Measurements from ENCODE around the gene WDR38.
"Not testable (repeated sequence)": the region's sequence is repeated elsewhere in the genome, so short reads cannot be mapped to it uniquely, and the experiment has no call there.

WDR38 gene

DNA sequence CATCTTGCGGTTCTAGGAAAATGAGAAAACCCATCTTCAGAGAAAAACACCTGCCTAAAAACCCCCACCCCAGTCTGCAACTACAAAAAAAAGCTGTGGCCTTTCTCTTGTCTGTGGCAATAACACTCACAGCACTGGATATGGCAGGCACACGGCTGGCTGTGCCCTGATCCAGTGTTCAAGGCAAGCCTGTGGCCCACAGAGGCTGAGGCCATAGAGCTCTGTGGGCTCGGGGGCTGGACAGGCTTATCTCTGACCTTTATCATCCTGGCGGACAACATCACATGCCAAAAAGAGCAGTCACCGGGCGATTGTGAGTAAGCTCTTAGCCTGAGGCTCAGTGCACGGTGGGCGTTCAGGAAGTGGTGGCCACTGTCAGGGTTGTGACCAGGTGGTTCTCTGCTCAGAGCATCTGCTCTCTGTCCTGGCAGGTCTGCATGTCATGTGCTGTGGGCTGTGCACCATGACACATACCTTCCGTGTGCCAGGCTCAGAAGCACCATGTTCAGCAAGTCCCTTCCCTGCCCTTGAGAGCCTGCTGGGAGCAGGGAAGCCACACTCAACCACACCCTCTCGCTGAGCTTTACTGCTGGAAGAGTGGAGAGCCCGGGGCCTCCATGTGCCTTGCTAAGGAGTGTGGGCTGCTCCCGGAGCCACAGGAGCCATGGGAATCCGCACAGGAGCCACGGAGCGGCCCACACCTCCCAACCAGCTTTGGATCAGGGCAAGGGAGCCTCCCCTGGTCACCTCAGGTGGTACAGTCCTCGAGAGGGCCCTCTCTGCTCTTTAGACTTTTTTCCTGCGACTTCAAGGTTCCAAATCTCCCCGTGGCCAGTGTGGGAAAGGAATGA is 34.6 kb upstream of the WDR38 start:
- TF ChIP-seq POLR2A (IDR thresholded peaks at IDR 0.05; ENCODE audit: low read length) (no peak), GATA1 (IDR thresholded peaks at IDR 0.05; ENCODE audit: low read depth, low read length) (no peak)
- DNase-seq: peak in 1 of 2 experiments; percentile 19

DNA sequence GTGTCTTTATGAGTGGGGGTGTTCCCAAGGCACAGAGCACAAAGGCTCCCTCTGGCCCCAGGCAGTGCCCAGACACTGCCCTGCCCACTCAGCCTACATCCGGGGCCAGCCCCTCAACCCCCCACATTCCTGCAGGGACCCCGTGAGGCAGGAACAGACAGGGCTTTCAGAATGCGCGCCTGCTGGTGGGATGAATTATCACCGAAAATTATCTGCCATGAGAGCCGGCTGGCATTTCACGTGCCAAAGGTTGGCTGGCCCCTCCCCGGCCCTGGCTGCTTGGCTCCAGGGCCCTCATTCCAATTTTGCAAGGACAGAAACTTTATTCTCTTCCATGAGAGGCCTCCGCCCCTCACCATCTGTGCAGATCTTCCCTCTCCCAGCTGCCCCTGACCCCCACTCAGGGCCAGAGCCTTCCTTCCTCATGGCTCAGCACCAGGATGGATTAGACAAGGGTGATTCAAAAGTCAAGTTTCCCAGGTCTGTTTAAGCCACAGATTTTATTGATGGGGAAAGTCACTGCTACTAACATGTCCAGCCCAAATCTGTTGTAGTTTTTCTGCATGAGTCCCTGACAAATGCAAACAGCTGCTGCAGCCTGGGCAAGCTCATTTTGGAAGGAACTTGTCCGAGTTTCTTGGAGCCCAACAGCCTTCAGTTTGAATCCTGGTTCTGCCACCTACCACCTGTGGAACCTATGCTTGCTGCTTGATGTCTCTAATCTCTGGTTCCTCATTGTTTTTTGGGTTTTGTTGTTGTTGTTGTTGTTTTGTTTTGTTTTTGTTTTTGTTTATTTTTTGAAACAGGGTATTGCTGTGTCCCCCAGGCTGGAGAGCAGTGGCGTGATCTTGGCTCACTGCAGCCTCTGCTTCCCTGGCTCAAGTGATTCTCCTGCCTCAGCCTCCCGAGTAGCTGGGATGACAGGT is 32.3 kb upstream of the WDR38 start:
- no peak for DNase-seq

DNA sequence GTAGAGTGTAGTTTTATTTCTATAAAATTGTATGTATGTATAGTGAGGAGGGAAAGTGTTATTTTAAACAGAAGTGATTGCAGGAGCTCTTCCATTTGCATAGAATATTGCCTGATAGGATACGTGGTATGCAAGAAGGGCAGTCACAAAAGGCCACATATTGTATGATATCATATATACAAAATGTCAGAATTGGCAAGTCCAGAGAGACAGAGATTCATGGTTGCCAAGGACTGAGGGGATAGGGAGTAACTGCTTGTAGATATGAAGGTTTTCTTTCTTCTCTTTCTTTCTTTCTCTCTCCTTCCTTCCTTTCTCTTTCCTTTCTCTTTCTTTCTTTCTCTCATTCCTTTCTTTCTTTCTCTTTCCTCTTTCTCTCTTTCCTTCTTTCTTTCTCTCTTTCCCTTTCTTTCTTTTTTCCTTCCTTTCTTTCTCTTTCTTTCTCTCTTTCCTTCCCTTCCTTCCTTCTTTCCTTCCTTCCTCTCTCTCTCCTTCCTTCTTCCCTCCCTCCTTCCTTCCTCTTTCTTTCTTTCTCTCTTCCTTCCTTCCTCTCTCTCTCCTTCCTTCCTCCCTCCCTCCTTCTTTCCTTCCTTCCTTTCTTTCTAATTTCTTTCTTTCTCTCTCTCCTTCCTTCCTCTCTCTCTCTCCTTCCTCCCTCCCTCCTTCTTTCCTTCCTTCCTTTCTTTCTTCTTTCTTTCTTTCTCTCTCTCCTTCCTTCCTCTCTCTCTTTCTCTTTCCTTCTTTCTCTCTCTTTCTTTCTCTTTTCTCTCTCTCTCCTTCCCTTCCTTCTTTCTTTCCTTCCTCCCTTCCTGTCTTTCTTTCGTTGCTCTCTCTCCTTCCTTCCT is 24.5 kb upstream of the WDR38 start:
- no peak for DNase-seq

More for the DNA sequence above, 32.3 kb upstream of the WDR38 start:
- TF ChIP-seq POLR2A (IDR thresholded peaks at IDR 0.05; ENCODE audit: low read length): no peak
- no peak for TF ChIP-seq GATA1 (IDR thresholded peaks at IDR 0.05; ENCODE audit: low read depth, low read length)

DNA sequence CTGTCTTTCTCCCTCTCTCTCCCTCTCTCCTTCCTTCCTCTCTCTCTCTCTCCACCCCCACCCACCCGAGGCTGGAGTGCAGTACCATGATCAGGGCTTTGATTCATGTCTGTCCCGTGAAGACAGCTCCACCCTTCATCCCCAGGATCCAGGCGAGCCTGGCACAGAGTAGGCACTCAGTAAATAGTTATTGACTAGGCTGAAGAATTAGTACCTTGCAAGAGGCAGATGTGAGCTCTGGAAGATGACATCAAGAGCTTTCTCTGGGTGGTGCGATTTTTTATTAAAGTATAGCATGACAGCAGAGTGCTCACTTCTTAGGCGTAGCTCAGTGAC is 24.0 kb upstream of the WDR38 start:
- DNase-seq: no peak
- TF ChIP-seq POLR2A (IDR thresholded peaks at IDR 0.05; ENCODE audit: low read length) (no peak), GATA1 (IDR thresholded peaks at IDR 0.05; ENCODE audit: low read depth, low read length) (no peak)

More for the DNA sequence above, 24.5 kb upstream of the WDR38 start:
- TF ChIP-seq GATA1 (IDR thresholded peaks at IDR 0.05; ENCODE audit: low read depth, low read length): no peak
- TF ChIP-seq POLR2A (IDR thresholded peaks at IDR 0.05; ENCODE audit: low read length): no peak

DNA sequence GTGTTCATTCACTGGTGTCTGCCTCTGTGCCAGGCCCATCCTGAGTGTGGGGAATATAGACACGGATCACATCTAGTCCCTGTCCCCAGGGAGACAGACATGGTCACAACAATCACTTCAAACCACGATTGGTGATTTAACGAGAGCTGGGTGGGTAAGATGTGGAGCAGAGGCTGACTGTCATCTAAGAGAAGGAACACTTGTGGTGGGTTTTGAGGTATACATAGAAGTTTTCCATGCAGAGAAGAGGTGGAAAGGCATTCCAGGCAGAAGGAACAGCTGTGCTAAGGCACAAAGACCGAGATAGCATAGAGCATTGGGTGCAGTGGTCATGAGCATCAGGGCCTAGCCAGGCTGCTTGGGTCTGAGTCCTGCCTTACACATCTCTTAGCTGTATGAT is 22.7 kb upstream of the WDR38 start:
- TF ChIP-seq POLR2A (IDR thresholded peaks at IDR 0.05; ENCODE audit: low read length): no peak
- no peak for TF ChIP-seq GATA1 (IDR thresholded peaks at IDR 0.05; ENCODE audit: low read depth, low read length)
- DNase-seq: no peak

DNA sequence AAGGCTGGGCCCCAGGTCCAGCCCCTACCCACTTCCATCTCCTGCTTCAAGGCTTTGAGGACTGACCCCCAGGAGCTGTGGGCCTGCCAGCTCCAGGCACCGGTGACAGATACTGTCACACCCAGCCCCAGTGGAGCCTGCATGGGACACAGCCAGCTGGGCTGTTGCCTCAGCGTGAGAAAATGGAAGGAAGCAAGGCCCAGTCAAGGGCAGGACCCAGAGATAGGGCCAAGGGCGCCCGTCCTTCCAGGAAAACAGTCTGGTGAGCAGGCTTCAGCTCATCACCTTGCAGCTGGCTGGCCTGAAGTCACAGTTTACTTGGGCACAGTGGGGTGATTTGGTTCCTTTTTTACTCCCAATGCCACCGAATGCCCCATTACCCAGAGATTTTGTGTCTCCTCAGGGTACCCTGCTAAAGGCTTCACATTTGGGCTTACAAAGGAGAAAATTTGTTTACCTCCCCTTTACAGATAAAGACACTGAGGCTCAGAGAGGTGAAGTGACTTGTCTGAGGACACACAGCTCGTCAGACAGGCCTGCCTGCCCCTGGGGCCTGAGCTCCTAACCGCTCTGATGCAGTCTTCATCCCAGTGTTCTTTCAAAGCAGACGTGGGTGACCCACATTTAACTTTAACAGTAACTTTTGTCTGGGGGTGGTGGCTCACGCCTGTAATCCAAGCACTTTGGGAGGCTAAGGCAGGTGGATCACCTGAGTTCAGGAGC is 21.5 kb upstream of the WDR38 start:
- no peak for DNase-seq
- TF ChIP-seq POLR2A (IDR thresholded peaks at IDR 0.05; ENCODE audit: low read length): no peak
- TF ChIP-seq GATA1 (IDR thresholded peaks at IDR 0.05; ENCODE audit: low read depth, low read length): no peak

- DNase-seq: no peak
- TF ChIP-seq POLR2A (IDR thresholded peaks at IDR 0.05; ENCODE audit: low read length) (no peak), GATA1 (IDR thresholded peaks at IDR 0.05; ENCODE audit: low read depth, low read length) (no peak)
These were observed 18.7 kb upstream of the WDR38 start for GRCh38 chr9:124834591-124834990.

GRCh38 chr9:124835026-124835557 is 18.2 kb upstream of the WDR38 start:
- TF ChIP-seq GATA1 (IDR thresholded peaks at IDR 0.05; ENCODE audit: low read depth, low read length): no peak
- TF ChIP-seq POLR2A (IDR thresholded peaks at IDR 0.05; ENCODE audit: low read length): no peak
- no peak for DNase-seq

GRCh38 chr9:124838132-124838531 is 15.1 kb upstream of the WDR38 start:
- not testable (repeated sequence) for DNase-seq

DNA sequence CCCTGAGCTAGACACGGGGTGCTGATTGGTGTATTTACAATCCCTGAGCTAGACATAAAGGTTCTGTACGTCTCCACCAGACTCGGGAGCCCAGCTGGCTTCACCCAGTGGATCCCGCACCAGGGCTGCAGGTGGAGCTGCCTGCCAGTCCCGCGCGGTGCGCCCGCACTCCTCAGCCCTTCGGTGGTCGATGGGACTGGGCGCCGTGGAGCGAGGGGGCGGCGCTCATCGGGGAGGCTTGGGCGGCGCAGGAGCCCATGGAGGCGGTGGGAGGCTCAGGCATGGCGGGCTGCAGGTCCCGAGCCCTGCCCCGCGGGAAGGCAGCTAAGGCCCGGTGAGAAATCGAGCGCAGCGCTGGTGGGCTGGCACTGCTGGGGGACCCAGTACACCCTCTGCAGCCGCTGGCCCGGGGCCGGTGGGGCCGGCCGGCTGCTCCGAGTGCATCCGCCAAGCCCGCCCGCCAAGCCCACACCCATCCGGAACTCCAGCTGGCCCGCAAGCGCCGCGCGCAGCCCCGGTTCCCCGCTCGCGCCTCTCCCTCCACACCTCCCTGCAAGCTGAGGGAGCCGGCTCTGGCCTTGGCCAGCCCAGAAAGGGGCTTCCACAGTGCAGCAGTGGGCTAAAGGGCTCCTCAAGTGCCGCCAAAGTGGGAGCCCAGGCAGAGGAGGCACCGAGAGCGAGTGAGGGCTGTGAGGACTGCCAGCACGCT is 14.5 kb upstream of the WDR38 start:
- not testable (repeated sequence) for DNase-seq

DNA sequence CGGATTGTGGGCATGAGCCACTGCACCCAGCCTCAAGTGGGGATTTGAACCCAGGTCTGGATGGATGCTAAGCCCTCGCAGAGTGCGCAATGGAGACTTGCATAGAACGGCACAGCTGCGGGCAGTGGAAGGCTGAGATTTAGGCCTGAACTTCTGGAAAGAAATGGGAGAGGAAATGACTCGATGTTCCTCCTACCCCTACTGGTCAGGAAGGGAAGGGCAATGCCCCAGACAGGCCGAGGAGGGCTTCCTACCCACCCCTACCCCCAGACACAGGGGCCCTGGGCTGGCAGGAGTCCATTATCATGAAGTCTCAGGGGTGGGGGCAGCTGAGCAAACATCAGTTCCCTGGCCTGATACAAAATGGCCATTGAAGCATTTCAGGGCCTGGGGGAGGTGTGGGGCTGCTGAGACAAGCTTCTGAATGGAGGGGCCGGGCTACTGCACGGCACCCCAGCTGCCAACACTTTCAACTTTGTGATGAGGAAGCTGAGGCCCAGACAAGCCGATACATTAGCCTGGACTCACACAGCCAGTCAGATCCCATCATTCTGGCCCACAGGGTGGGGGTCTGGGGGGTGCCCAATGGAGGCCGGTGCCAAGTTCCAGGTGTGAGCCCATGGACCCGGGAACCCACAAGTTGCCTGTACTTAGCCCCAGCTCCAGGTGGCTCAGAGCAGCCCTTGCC is 13.5 kb upstream of the WDR38 start:
- TF ChIP-seq GATA1 (IDR thresholded peaks at IDR 0.05; ENCODE audit: low read depth, low read length): no peak
- TF ChIP-seq POLR2A (IDR thresholded peaks at IDR 0.05; ENCODE audit: low read length): no peak
- DNase-seq: no peak

- no peak for TF ChIP-seq POLR2A (IDR thresholded peaks at IDR 0.05; ENCODE audit: low read length)
- TF ChIP-seq GATA1 (IDR thresholded peaks at IDR 0.05; ENCODE audit: low read depth, low read length): no peak
- DNase-seq: peak; percentile 39 to 40
These were observed 12.9 kb upstream of the WDR38 start for GRCh38 chr9:124840300-124840833.

Data from erythroblast (primary cell).